Dedifferentiated amniotic fluid mesenchymal stem cell (primary cell): ENCODE data around the gene RFLNA.

Experiments used
- DNase-seq: peaks from one replicate; pipeline ENCODE4 v3.0.0-alpha.2; 2016; ENCODE audit errors: extremely low spot score

RFLNA gene, protein sequence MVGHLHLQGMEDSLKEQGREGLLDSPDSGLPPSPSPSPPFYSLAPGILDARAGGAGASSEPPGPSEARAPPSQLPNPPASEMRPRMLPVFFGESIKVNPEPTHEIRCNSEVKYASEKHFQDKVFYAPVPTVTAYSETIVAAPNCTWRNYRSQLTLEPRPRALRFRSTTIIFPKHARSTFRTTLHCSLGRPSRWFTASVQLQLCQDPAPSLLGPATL

GRCh38 chr12:124294780-124295341, at the start of gene RFLNA:
TSS of gene RFLNA (plus strand) at chr12:124295093. CDS start at chr12:124295430, 337 bp downstream.
- no peak for DNase-seq

GRCh38 chr12:124247331-124247730, 47.6 kb upstream of the RFLNA start:
- no peak for DNase-seq

- no peak for DNase-seq
These were observed 45.7 kb upstream of the RFLNA start for GRCh38 chr12:124248941-124249825.

- no peak for DNase-seq
These were observed 43.7 kb upstream of the RFLNA start for GRCh38 chr12:124251186-124251585.

DNA sequence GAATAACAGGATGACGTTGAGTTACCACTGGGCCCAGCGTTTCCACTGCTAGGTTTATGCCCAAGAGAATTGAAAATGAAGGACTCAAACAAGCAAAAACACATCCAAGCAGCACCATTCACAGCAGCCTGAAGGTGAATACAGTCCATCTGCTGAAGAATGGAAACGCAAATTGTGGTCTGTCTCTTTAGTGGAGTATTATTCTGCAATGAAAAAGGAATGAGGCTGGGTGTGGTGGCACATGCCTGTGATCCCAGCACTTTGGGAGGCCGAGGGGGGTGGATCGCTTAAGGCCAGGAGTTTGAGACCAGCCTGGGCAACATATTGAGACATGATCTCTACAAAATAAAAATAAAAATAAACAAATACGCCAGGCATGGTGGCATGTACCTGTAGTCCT, 41.9 kb upstream of the RFLNA start:
- no peak for DNase-seq

- no peak for DNase-seq
These were observed 40.8 kb upstream of the RFLNA start for GRCh38 chr12:124254126-124254525.

GRCh38 chr12:124259154-124260066, 35.5 kb upstream of the RFLNA start:
- DNase-seq, result no peak

- DNase-seq, result no peak
These were observed 33.0 kb upstream of the RFLNA start for GRCh38 chr12:124261885-124262284.

DNA sequence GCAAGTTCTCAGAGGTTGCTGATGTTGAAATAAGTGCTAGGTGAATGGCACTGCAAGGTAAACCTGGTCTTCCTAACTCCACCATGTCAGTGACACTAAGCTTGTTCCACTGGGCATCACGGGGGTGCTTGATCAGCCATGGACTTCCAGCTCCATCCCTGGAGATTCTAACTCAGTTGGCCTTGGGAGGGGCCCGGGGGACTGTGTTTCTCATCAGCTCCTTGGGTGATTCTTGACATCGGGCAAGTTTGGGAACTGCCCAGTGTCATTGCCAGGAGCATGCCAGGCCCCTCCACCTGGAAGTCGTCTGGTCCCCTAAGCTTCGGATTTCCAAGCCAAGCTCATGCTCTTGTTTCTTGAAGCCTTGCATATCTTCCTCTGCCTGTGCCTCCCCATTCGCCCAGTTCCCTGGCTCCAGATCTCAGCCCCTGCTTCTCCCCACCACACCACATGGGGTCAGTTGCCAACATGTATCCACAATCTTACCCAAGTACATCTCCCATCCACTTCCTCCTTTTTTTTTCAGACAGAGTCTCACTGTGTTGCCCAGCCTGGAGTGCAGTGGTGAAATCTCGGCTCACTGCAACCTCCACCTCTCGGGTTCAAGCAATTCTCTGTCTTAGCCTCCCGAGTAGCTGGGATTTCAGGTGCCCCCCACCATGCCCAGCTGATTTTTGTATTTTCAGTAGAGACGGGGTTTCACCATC, 30.7 kb upstream of the RFLNA start:
- no peak for DNase-seq

DNA sequence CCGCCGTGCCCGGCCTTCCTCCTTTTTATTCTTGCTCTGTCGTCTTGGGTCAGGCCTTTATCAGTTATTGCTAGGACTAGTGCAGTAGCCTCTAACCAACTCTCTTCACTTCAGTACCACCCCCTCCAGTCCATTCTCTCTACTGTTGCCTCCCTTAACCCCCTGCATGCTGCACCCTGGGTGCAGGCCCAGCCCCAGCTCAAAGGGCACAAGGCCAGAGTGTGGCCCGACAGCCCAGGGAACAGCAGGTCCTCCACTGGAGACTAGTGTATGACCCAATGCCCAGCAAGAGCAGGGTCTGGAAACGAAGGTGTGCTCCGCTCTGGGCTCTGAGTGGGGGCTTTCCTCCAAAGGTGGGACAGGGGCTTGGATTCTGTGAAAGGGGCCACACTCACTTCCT, 30.0 kb upstream of the RFLNA start:
- no peak for DNase-seq

DNA sequence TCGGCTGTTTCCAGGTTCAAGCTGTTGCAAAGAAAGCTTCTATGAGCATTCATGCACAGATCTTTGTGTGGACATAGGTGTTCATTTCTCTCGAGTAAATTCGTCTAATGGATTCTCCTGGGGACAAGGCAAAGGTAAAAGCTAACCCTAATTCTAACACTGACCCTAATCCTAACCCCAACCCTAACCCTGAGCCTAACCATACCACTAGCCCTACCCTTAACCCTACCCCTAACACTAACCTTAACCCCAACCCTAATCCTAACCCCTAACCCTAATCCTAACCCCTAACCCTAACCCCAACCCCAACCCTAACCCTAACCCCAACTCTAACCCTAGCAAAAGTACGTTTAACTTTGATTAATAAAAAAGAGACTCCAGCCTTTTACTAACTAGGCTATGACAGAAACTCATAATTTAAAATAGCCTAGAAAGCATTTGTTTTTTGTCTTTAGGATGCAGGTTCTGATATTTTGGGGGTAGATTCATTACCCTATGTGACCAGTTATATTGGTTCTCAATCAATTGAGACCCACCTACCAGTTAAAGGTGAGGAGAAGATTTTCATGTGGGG, 27.6 kb upstream of the RFLNA start:
- no peak for DNase-seq

- no peak for DNase-seq
These were observed 24.2 kb upstream of the RFLNA start for GRCh38 chr12:124270671-124271070.

DNA sequence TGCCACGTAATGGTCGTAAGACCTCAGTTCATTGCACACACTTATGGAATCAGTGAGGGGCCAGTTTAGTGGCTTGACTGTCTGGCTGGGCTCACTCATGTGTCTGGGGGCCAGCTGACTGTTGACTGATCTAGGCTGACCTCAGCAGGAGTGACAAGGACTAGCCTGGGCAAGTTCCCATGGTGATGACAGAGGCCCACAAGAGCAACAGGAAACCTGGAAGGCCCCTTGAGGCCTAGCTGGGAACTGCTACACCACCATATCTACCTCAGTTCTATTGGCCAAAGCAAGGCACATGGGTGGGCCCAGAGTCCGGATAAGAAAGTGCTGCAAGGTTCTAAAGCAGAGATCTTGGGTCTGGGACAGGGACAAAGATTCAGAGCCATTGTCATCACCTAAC, 21.3 kb upstream of the RFLNA start:
- DNase-seq, result no peak

- DNase-seq, result no peak
These were observed 18.6 kb upstream of the RFLNA start for GRCh38 chr12:124276337-124276736.

GRCh38 chr12:124277394-124278241, 17.3 kb upstream of the RFLNA start:
- no peak for DNase-seq

DNA sequence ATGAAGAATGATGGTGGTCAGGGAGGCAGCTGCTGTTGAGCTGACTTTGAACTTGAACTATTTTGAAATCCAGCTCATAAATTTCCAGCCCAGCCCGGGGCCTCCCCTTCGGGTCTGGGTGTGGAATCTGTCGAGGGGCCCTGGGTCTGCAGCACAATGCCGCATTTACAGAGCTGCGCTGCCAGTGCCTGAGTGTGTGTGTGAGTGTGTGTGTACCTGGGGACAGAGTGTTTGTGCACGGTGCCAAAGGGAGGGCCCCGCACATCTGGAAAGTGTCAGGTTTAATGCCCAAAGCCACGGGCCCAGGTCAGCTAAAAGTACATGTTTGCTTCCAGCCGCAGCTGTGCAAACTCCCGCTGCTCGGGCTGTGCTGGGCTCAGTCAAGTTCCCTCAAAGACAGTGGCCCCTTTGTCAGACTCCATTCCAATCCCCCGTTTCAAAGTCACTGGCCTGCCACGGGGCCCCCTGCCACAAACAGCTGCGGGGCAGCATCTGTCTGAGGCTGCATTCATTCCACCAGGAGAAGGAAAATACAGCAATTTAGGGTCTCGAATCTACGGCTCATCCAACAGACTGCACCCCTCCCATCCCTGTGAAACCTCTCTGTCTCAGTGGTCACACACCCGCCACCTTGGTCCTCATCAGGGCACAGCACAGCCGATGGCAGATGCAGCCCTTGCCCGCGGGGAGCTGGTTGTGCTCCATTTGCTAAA, 16.3 kb upstream of the RFLNA start:
- no peak for DNase-seq

DNA sequence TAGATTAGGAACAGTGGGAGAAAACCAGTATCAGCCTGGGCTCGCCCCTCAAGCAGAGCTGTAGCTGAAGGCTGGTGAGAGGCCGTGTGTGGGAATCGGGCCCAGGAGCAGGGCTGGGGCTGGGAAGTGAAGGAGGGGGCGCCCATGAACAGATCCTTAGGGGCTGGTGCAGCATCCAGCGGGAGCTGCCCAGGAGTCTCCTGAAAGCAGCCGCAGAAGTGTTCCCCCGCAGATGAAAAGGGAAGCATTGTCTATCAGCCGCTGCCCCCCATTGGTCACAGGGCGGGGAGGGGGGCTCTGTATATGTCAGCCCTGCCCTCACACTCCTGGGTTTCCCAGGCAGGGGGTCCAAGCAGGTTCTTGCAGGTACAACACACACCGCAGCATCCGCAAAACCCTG, 15.6 kb upstream of the RFLNA start:
- DNase-seq, result no peak

DNA sequence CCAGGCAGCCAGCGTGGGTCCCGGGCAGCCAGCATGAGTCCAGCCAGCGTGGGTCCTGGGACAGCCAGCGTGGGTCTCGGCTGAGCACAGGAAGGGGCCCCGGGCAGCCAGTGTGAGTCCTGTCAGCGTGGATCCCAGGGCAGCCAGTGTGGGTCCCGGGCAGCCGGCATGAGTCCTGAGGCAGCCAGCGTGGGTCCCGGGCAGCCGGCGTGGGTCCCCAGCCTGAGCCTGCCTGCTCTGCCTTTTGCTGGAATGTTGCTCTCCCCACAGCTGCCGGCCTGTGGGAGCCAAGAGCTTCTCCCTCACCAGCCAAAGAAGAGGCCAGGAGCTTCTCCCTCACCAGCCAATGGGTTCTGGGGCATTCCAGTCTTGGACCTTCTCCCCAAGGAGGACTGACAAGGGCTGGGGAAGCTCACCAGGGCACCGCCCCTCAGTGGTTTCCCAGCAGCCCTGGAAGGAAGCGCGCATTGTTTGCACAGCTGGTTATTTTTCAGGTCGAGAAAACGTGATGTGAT, 15.0 kb upstream of the RFLNA start:
- no peak for DNase-seq

- no peak for DNase-seq
These were observed 13.6 kb upstream of the RFLNA start for GRCh38 chr12:124281309-124281708.
